Measurements from ENCODE around the gene BABAM2.

GRCh38 chr2:28247290-28247689 is 356.8 kb downstream of the BABAM2 start:
- TF ChIP-seq, protein P1, sequence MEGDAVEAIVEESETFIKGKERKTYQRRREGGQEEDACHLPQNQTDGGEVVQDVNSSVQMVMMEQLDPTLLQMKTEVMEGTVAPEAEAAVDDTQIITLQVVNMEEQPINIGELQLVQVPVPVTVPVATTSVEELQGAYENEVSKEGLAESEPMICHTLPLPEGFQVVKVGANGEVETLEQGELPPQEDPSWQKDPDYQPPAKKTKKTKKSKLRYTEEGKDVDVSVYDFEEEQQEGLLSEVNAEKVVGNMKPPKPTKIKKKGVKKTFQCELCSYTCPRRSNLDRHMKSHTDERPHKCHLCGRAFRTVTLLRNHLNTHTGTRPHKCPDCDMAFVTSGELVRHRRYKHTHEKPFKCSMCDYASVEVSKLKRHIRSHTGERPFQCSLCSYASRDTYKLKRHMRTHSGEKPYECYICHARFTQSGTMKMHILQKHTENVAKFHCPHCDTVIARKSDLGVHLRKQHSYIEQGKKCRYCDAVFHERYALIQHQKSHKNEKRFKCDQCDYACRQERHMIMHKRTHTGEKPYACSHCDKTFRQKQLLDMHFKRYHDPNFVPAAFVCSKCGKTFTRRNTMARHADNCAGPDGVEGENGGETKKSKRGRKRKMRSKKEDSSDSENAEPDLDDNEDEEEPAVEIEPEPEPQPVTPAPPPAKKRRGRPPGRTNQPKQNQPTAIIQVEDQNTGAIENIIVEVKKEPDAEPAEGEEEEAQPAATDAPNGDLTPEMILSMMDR (conservative IDR thresholded peaks at IDR 0.05) = no peak
- TF ChIP-seq EZH2 (IDR thresholded peaks at IDR 0.05; ENCODE audit: low read depth) = no peak
